H9 (cell line): ENCODE data around the gene NOA1. TPM values are rescaled to one million over a fixed set of nuclear protein-coding genes. Genes with fewer than 3 reads are reported as not detected.

Experiments used
- DNase-seq: peaks from one replicate; pipeline ENCODE4 v3.0.0-alpha.2; 2017
- H2AFZ ChIP-seq: one replicate; pipeline ENCODE4 v1.6.1; 2013; ENCODE audit warnings: mild to moderate bottlenecking, low read length, control low read depth, moderate library complexity
- H2AK5ac ChIP-seq: 2 replicates; pipeline ENCODE4 v1.6.1; 2013; ENCODE audit warnings: low read length, control low read depth, mixed read lengths; ENCODE audit not compliant: insufficient read length
- H2BK120ac ChIP-seq: one replicate; pipeline ENCODE4 v1.6.1; 2013; ENCODE audit warnings: low read depth, mild to moderate bottlenecking, low read length, control low read depth, inconsistent platforms; ENCODE audit not compliant: poor library complexity, severe bottlenecking
- H2BK12ac ChIP-seq: 2 replicates; pipeline ENCODE4 v1.6.1; 2013; ENCODE audit warnings: low read length, control low read depth, mixed read lengths, low read depth; ENCODE audit not compliant: insufficient read length
- H2BK15ac ChIP-seq: 2 replicates; pipeline ENCODE4 v1.6.1; 2013; ENCODE audit warnings: low read depth, low read length, control low read depth
- H2BK20ac ChIP-seq: one replicate; pipeline ENCODE4 v1.6.1; 2013; ENCODE audit warnings: low read depth, mild to moderate bottlenecking, low read length, control low read depth, inconsistent platforms; ENCODE audit not compliant: poor library complexity, severe bottlenecking
- H2BK5ac ChIP-seq: 2 replicates; pipeline ENCODE4 v1.6.1; 2013; ENCODE audit warnings: low read length, control low read depth, mixed read lengths; ENCODE audit not compliant: insufficient read length
- H3K14ac ChIP-seq: 2 replicates; pipeline ENCODE4 v1.6.1; 2013; ENCODE audit warnings: low read length, control low read depth; ENCODE audit not compliant: insufficient read depth
- H3K18ac ChIP-seq: 2 replicates; pipeline ENCODE4 v1.6.1; 2013; ENCODE audit warnings: low read depth, mild to moderate bottlenecking, mixed read lengths, low read length, control low read depth; ENCODE audit not compliant: insufficient read length
- H3K23ac ChIP-seq: 2 replicates; pipeline ENCODE4 v1.6.1; 2013; ENCODE audit warnings: low read length, control low read depth, mixed read lengths, low read depth; ENCODE audit not compliant: insufficient read length
- H3K23me2 ChIP-seq: 2 replicates; pipeline ENCODE4 v1.6.1; 2013; ENCODE audit warnings: low read depth, mild to moderate bottlenecking, mixed read lengths, low read length, control low read depth; ENCODE audit not compliant: insufficient read length, poor library complexity, severe bottlenecking
- H3K27ac ChIP-seq: 2 replicates; pipeline ENCODE4 v1.5.1; 2013; ENCODE audit warnings: low read length, control low read depth, mixed read lengths, low read depth; ENCODE audit not compliant: insufficient read length
- H3K27me3 ChIP-seq: 2 replicates; pipeline ENCODE4 v1.6.1; 2013; ENCODE audit warnings: low read length, control low read depth, inconsistent platforms; ENCODE audit not compliant: insufficient read depth
- H3K4ac ChIP-seq: 2 replicates; pipeline ENCODE4 v1.6.1; 2013; ENCODE audit warnings: low read depth, mild to moderate bottlenecking, control low read depth, inconsistent platforms, low read length, moderate library complexity
- H3K4me1 ChIP-seq: 2 replicates; pipeline ENCODE4 v1.6.1; 2013; ENCODE audit warnings: low read length, control low read depth, inconsistent platforms; ENCODE audit not compliant: insufficient read depth
- H3K4me2 ChIP-seq: 2 replicates; pipeline ENCODE4 v1.6.1; 2013; ENCODE audit warnings: low read length, control low read depth, mixed read lengths; ENCODE audit not compliant: insufficient read length, insufficient read depth
- H3K56ac ChIP-seq: 2 replicates; pipeline ENCODE4 v1.6.1; 2013; ENCODE audit warnings: low read depth, mild to moderate bottlenecking, mixed read lengths, low read length, control low read depth; ENCODE audit not compliant: insufficient read length
- H3K79me1 ChIP-seq: 2 replicates; pipeline ENCODE4 v1.6.1; 2013; ENCODE audit warnings: low read depth, mild to moderate bottlenecking, moderate library complexity, low read length, control low read depth, inconsistent platforms; ENCODE audit not compliant: insufficient read depth, poor library complexity, severe bottlenecking
- H3K79me2 ChIP-seq: 2 replicates; pipeline ENCODE4 v1.6.1; 2013; ENCODE audit warnings: low read length, control low read depth, inconsistent platforms; ENCODE audit not compliant: insufficient read depth
- H3K9ac ChIP-seq: 2 replicates; pipeline ENCODE4 v1.6.1; 2013; ENCODE audit warnings: low read length, control low read depth, mixed read lengths; ENCODE audit not compliant: insufficient read length; ENCODE audit errors: extremely low read depth
- H3K9me3 ChIP-seq: one replicate; pipeline ENCODE4 v1.6.1; 2013; ENCODE audit warnings: low read depth, low read length, inconsistent platforms; ENCODE audit not compliant: control insufficient read depth
- H3T11ph ChIP-seq: one replicate; pipeline ENCODE4 v1.6.1; 2013; ENCODE audit warnings: mild to moderate bottlenecking, low read length, control low read depth, inconsistent platforms
- H4K20me1 ChIP-seq: one replicate; pipeline ENCODE4 v1.6.1; 2013; ENCODE audit not compliant: control insufficient read depth, insufficient read length, insufficient read depth
- H4K5ac ChIP-seq: 2 replicates; pipeline ENCODE4 v1.6.1; 2013; ENCODE audit warnings: low read depth, mild to moderate bottlenecking, mixed read lengths, low read length, control low read depth; ENCODE audit not compliant: insufficient read length
- H4K8ac ChIP-seq: replicated peaks from 2 replicates; pipeline ENCODE4 v1.6.1; 2013; ENCODE audit warnings: low read length, control low read depth, mixed read lengths, low read depth; ENCODE audit not compliant: insufficient read length
- H4K91ac ChIP-seq: 2 replicates; pipeline ENCODE4 v1.6.1; 2013; ENCODE audit warnings: low read depth, mild to moderate bottlenecking, moderate library complexity, mixed read lengths, low read length, control low read depth; ENCODE audit not compliant: insufficient read length
- H3K27ac Mint-ChIP-seq, 3 experiments: 2 replicates in 2 of 3; 3 replicates in 1 of 3; pipeline ENCODE4 v1.8.0; 2020 to 2021; ENCODE audit warnings: mixed read lengths in 3 of 3, mild to moderate bottlenecking in 1 of 3, moderate library complexity in 1 of 3
- H3K27me3 Mint-ChIP-seq: 2 replicates; pipeline ENCODE4 v1.8.0; 2021; ENCODE audit warnings: low read depth, mild to moderate bottlenecking, moderate library complexity, mixed read lengths
- H3K36me3 Mint-ChIP-seq, 3 experiments: 2 replicates in 2 of 3; 3 replicates in 1 of 3; pipeline ENCODE4 v1.8.0; 2020 to 2021; ENCODE audit warnings: low read depth in 3 of 3, mixed read lengths in 3 of 3; ENCODE audit not compliant: insufficient read depth in 1 of 3
- H3K4me1 Mint-ChIP-seq, 2 experiments: 2 replicates each; pipeline ENCODE4 v1.8.0; 2020; ENCODE audit warnings: mixed read lengths in 2 of 2
- H3K4me3 Mint-ChIP-seq, 2 experiments: 2 replicates in 1 of 2; 3 replicates in 1 of 2; pipeline ENCODE4 v1.8.0; 2020 to 2021; ENCODE audit warnings: mild to moderate bottlenecking in 2 of 2, mixed read lengths in 2 of 2, moderate library complexity in 1 of 2
- H3K9me3 Mint-ChIP-seq, 2 experiments: 2 replicates in 1 of 2; 3 replicates in 1 of 2; pipeline ENCODE4 v1.8.0; 2020; ENCODE audit warnings: mild to moderate bottlenecking in 2 of 2, mixed read lengths in 2 of 2, moderate library complexity in 1 of 2
- CTCF ChIP-seq: fragments of 200-600 bp; sonication (generic); conservative IDR thresholded peaks from 3 replicates; pipeline ENCODE4 v1.8.0; 2021; ENCODE audit warnings: antibody characterized with exemption, mild to moderate bottlenecking
- WGBS: extraction: QIAGEN DNeasy Blood & Tissue Kit; methylation state at CpG from one replicate; pipeline ENCODE4 v1.1.7; 2013; ENCODE audit warnings: missing lambda C conversion rate, low lambda C conversion rate, mixed read lengths; ENCODE audit not compliant: insufficient read length; ENCODE audit errors: extremely low coverage; 5-methylcytosine and 5-hydroxymethylcytosine counted together
- total RNA-seq: library from RNA; stranded (reverse); gene quantifications from 2 replicates; pipeline ENCODE4 v1.2.1, GENCODE V29; 2021

Gene NOA1
- total RNA-seq, 1 experiment from 2014 or later = 22.8 TPM

GRCh38 chr4:56931924-56932323, 45.5 kb downstream of the NOA1 start:
- Histone ChIP-seq H4K5ac (no peak overlapping the region), H3K79me2 (no peaks in the 10 kb centered on the region; the same call in 1 of the 2 replicates), H4K20me1 (no peaks in the 10 kb centered on the region), H2BK15ac (no peak overlapping the region), H3K14ac (no peak overlapping the region), H3K56ac (no peak overlapping the region), H4K91ac (no peak overlapping the region), H4K8ac (no peak overlapping the region), H2BK120ac (no peak overlapping the region), H2AK5ac (no peak overlapping the region), H3K23ac (no peak overlapping the region), H2BK12ac (no peak overlapping the region), H2AFZ (no peak overlapping the region), H2BK20ac (no peak overlapping the region), H2BK5ac (no peak overlapping the region), H3K79me1 (no peaks in the 10 kb centered on the region), H3K18ac (no peak overlapping the region), H3K4ac (no peak overlapping the region), H3K27ac (no peak overlapping the region), H3K4me2 (no peak overlapping the region), H3K9me3 (no peaks in the 10 kb centered on the region), H3K9ac (no peak overlapping the region), H3K4me1 (no peaks in the 10 kb centered on the region), H3K27me3 (no peaks in the 10 kb centered on the region), H3T11ph (no peak overlapping the region), H3K23me2 (no peaks in the 10 kb centered on the region)
- no peak for TF ChIP-seq CTCF
- Mint-ChIP-seq H3K4me3 (no peak overlapping the region), H3K27ac (no peak overlapping the region; a peak in 1 of 7 replicates), H3K36me3 (peaks cover 10 to 52% (median 35%) of the 10 kb centered on the region in 3 experiments; a peak in 6 of 7 replicates), H3K4me1 (no peaks in the 10 kb centered on the region), H3K27me3 (no peaks in the 10 kb centered on the region), H3K9me3 (no peaks in the 10 kb centered on the region)
- no CpG with 5 or more reads among the region's 4 CpGs for WGBS
- DNase-seq = no peak
